SJCRH30 (cell line): ENCODE results near the gene NCSTN. TPM values are rescaled to one million over a fixed set of nuclear protein-coding genes. Genes with fewer than 3 reads are reported as not detected.
A peak's percentile ranks its signal among the peaks of the same experiment; 100 is the strongest.

ENCODE experiments used
- DNase-seq, 2 experiments: peaks; one replicate each; pipeline ENCODE4 v3.0.0-alpha.2; 2015 to 2020
- H3K27ac ChIP-seq: fragments of 250-450 bp; sonication (Bioruptor Pico); 2 replicates; pipeline ENCODE4 v1.5.1; 2020; ENCODE audit warnings: mild to moderate bottlenecking, moderate library complexity
- H3K27me3 ChIP-seq: fragments of 250-450 bp; sonication (Bioruptor Pico); 2 replicates; pipeline ENCODE4 v1.5.1; 2020; ENCODE audit warnings: mild to moderate bottlenecking, moderate library complexity
- H3K36me3 ChIP-seq: fragments of 250-450 bp; sonication (Bioruptor Pico); 2 replicates; pipeline ENCODE4 v1.5.1; 2020; ENCODE audit warnings: mild to moderate bottlenecking, moderate library complexity
- H3K4me1 ChIP-seq: fragments of 250-450 bp; sonication (Bioruptor Pico); 2 replicates; pipeline ENCODE4 v1.5.1; 2020; ENCODE audit warnings: mild to moderate bottlenecking, moderate library complexity
- H3K4me3 ChIP-seq: fragments of 250-450 bp; sonication (Bioruptor Pico); 2 replicates; pipeline ENCODE4 v1.5.1; 2020; ENCODE audit warnings: mild to moderate bottlenecking, moderate library complexity
- H3K9me3 ChIP-seq: fragments of 250-450 bp; sonication (Bioruptor Pico); replicated peaks from 2 replicates; pipeline ENCODE4 v1.5.1; 2020; ENCODE audit warnings: mild to moderate bottlenecking, moderate library complexity
- total RNA-seq: library from RNA; depleted of rRNA; stranded (reverse); fragments of >200 nt; shearing (Covaris generic); gene quantifications from 2 replicates; pipeline ENCODE4 v1.2.3, GENCODE V29; 2014; rRNA removed

Gene NCSTN
- total RNA-seq, result 49.3 and 56.9 TPM in 2 replicates

GRCh38 chr1:160342953-160343869 is at the start of gene NCSTN, which contains the start of gene COPA:
TSS of gene NCSTN (plus strand) at chr1:160343383. CDS start at chr1:160343397, 14 bp downstream.
TSS of gene COPA (minus strand) at chr1:160343250. CDS start at chr1:160343170, 80 bp downstream.
- Histone ChIP-seq H3K9me3 (no peaks in the 10 kb centered on the region), H3K27me3 (no peaks in the 10 kb centered on the region), H3K36me3 (peaks cover 39% of the 10 kb centered on the region), H3K4me3 (peak within 1 kb of the TSS; percentile 95), H3K27ac (peak within 1 kb of the TSS; percentile 96), H3K4me1 (0 out of 2 replicates have a peak, but pooled peaks cover 10% of the 10 kb centered on the region)
- peak; percentile 94 to 96 for DNase-seq

- Histone ChIP-seq H3K36me3 (peaks cover 84% of the 10 kb centered on the region), H3K27me3 (no peaks in the 10 kb centered on the region), H3K4me1 (peaks cover 26% of the 10 kb centered on the region), H3K9me3 (no peaks in the 10 kb centered on the region), H3K27ac (no peak overlapping the region), H3K4me3 (no peak overlapping the region)
- peak in 1 of 2 experiments; percentile 4 for DNase-seq
Measured at GRCh38 chr1:160296036-160296435, 47.1 kb upstream of the NCSTN start.

- Histone ChIP-seq H3K27ac (no peak overlapping the region), H3K4me3 (no peak overlapping the region), H3K9me3 (no peaks in the 10 kb centered on the region), H3K27me3 (no peaks in the 10 kb centered on the region), H3K36me3 (peaks cover 75% of the 10 kb centered on the region), H3K4me1 (no peaks in the 10 kb centered on the region)
- DNase-seq, result no peak
Measured at GRCh38 chr1:160300173-160300572, 43.0 kb upstream of the NCSTN start.

GRCh38 chr1:160307118-160307791 is 35.9 kb upstream of the NCSTN start:
- Histone ChIP-seq H3K9me3 (no peaks in the 10 kb centered on the region), H3K4me3 (no peak overlapping the region), H3K27ac (no peak overlapping the region), H3K27me3 (no peaks in the 10 kb centered on the region), H3K36me3 (peaks cover 80% of the 10 kb centered on the region), H3K4me1 (no peaks in the 10 kb centered on the region)
- no peak for DNase-seq

- Histone ChIP-seq H3K36me3 (peaks cover 82% of the 10 kb centered on the region), H3K9me3 (no peaks in the 10 kb centered on the region), H3K4me3 (no peak overlapping the region), H3K27ac (no peak overlapping the region), H3K27me3 (no peaks in the 10 kb centered on the region), H3K4me1 (no peaks in the 10 kb centered on the region)
- no peak for DNase-seq
Measured at GRCh38 chr1:160308451-160309184, 34.6 kb upstream of the NCSTN start.

GRCh38 chr1:160309185-160309557 is 34.0 kb upstream of the NCSTN start:
- DNase-seq, result no peak
- Histone ChIP-seq H3K27ac (no peak overlapping the region), H3K4me3 (no peak overlapping the region), H3K36me3 (peaks cover 86% of the 10 kb centered on the region), H3K4me1 (no peaks in the 10 kb centered on the region), H3K27me3 (no peaks in the 10 kb centered on the region), H3K9me3 (no peaks in the 10 kb centered on the region)

- Histone ChIP-seq H3K27me3 (no peaks in the 10 kb centered on the region), H3K4me3 (no peak overlapping the region), H3K36me3 (peaks cover 87% of the 10 kb centered on the region), H3K4me1 (no peaks in the 10 kb centered on the region), H3K27ac (no peak overlapping the region), H3K9me3 (no peaks in the 10 kb centered on the region)
- DNase-seq, result no peak
Measured at GRCh38 chr1:160309571-160309970, 33.6 kb upstream of the NCSTN start.

- H3K4me3 ChIP-seq, result no peak overlapping the region
- H3K4me1 ChIP-seq, result no peaks in the 10 kb centered on the region
- H3K27ac ChIP-seq, result no peak overlapping the region
- H3K36me3 ChIP-seq, result peaks cover 82% of the 10 kb centered on the region
- H3K27me3 ChIP-seq, result no peaks in the 10 kb centered on the region
- H3K9me3 ChIP-seq, result no peaks in the 10 kb centered on the region; the same call in 1 of the 2 replicates
- DNase-seq, result no peak
Measured at GRCh38 chr1:160315359-160315758, 27.8 kb upstream of the NCSTN start.

- H3K9me3 ChIP-seq, result no peaks in the 10 kb centered on the region; the same call in 1 of the 2 replicates
- no peak for DNase-seq
- no peaks in the 10 kb centered on the region for H3K27me3 ChIP-seq
- no peak overlapping the region for H3K4me3 ChIP-seq
- peaks cover 8% of the 10 kb centered on the region for H3K4me1 ChIP-seq
- peaks cover 66% of the 10 kb centered on the region for H3K36me3 ChIP-seq
- H3K27ac ChIP-seq, result no peak overlapping the region
Measured at GRCh38 chr1:160322831-160323230, 20.4 kb upstream of the NCSTN start.

GRCh38 chr1:160325252-160325651 is 17.9 kb upstream of the NCSTN start:
- Histone ChIP-seq H3K9me3 (no peaks in the 10 kb centered on the region), H3K27me3 (no peaks in the 10 kb centered on the region), H3K36me3 (peaks cover 71% of the 10 kb centered on the region), H3K4me1 (peaks cover 8% of the 10 kb centered on the region), H3K27ac (no peak overlapping the region), H3K4me3 (no peak overlapping the region)
- DNase-seq, result no peak

- H3K4me3 ChIP-seq, result no peak overlapping the region
- peak overlapping the region; percentile 29 for H3K27ac ChIP-seq
- H3K4me1 ChIP-seq, result peaks cover 8% of the 10 kb centered on the region
- DNase-seq, result peak; percentile 39 to 73
- no peaks in the 10 kb centered on the region for H3K9me3 ChIP-seq
- no peaks in the 10 kb centered on the region for H3K27me3 ChIP-seq
- peaks cover 75% of the 10 kb centered on the region for H3K36me3 ChIP-seq
Measured at GRCh38 chr1:160326418-160326817, 16.8 kb upstream of the NCSTN start.

GRCh38 chr1:160328184-160328583 is 15.0 kb upstream of the NCSTN start:
- peaks cover 75% of the 10 kb centered on the region for H3K36me3 ChIP-seq
- DNase-seq, result no peak
- H3K27ac ChIP-seq, result no peak overlapping the region
- no peaks in the 10 kb centered on the region for H3K9me3 ChIP-seq
- H3K4me1 ChIP-seq, result peaks cover 8% of the 10 kb centered on the region
- no peaks in the 10 kb centered on the region for H3K27me3 ChIP-seq
- H3K4me3 ChIP-seq, result no peak overlapping the region

GRCh38 chr1:160330119-160330518 is 13.1 kb upstream of the NCSTN start:
- no peak overlapping the region for H3K4me3 ChIP-seq
- H3K9me3 ChIP-seq, result no peaks in the 10 kb centered on the region
- peaks cover 79% of the 10 kb centered on the region for H3K36me3 ChIP-seq

GRCh38 chr1:160332516-160332915 is 10.7 kb upstream of the NCSTN start:
- H3K36me3 ChIP-seq, result peaks cover 74% of the 10 kb centered on the region
- no peaks in the 10 kb centered on the region for H3K9me3 ChIP-seq
- no peaks in the 10 kb centered on the region for H3K4me1 ChIP-seq
- no peaks in the 10 kb centered on the region for H3K27me3 ChIP-seq
- DNase-seq, result no peak
- H3K27ac ChIP-seq, result no peak overlapping the region
- H3K4me3 ChIP-seq, result no peak overlapping the region

More at GRCh38 chr1:160330119-160330518, 13.1 kb upstream of the NCSTN start:
- no peaks in the 10 kb centered on the region for H3K27me3 ChIP-seq
- no peak overlapping the region for H3K27ac ChIP-seq
- H3K4me1 ChIP-seq, result peaks cover 8% of the 10 kb centered on the region
- no peak for DNase-seq
